Gastrocnemius medialis (tissue), 4 donors: ENCODE data around the gene PPP2R5C. TPM values are rescaled to one million over a fixed set of nuclear protein-coding genes. Genes with fewer than 3 reads are reported as not detected.
A peak's percentile ranks its signal among the peaks of the same experiment; 100 is the strongest.

Source experiments
- ATAC-seq, 2 donors: fragments of 150-250 bp; one replicate each; pipeline ENCODE4 v1.9.1; 2016
- DNase-seq, 2 donors: peaks; one replicate each; pipeline ENCODE4 v3.0.0-alpha.2; 2019
- H3K27ac ChIP-seq, 4 donors: fragments of 200-600 bp; sonication (generic); 1 replicate in 1 of 4; 2 replicates in 3 of 4; pipeline ENCODE4 v1.5.1; 2016 to 2018; ENCODE audit warnings: mild to moderate bottlenecking in 2 of 4, moderate library complexity in 1 of 4
- H3K27me3 ChIP-seq, 3 donors: fragments of 200-600 bp; sonication (generic) in 2 of 3; 1 replicate in 1 of 3; 2 replicates in 2 of 3; pipeline versions ENCODE4 v1.5.1 to v1.6.0; 2016 to 2019; ENCODE audit warnings: mild to moderate bottlenecking in 1 of 3, moderate library complexity in 1 of 3
- H3K36me3 ChIP-seq, 2 donors: fragments of 200-600 bp; sonication (generic) in 1 of 2; one replicate each; pipeline ENCODE4 v1.5.1; 2017 to 2018
- H3K4me1 ChIP-seq, 2 donors: fragments of 200-600 bp; sonication (generic) in 1 of 2; one replicate each; pipeline ENCODE4 v1.5.1; 2016 to 2017; ENCODE audit warnings: mild to moderate bottlenecking in 2 of 2
- H3K4me3 ChIP-seq, 4 donors: fragments of 200-600 bp; sonication (generic) in 3 of 4; 1 replicate in 1 of 4; 2 replicates in 3 of 4; pipeline ENCODE4 v1.5.1; 2016 to 2019; ENCODE audit warnings: mild to moderate bottlenecking in 2 of 4
- H3K9me3 ChIP-seq, 3 donors: fragments of 200-600 bp; sonication (generic) in 2 of 3; 1 replicate in 1 of 3; 2 replicates in 2 of 3; pipeline ENCODE4 v1.5.1; 2016 to 2019
- CTCF ChIP-seq, 5 experiments: fragments of 450-650 bp in 3 of 5; fragments of 200-600 bp in 2 of 5; sonication (generic) in 2 of 5; IDR thresholded peaks in 4 of 5; conservative IDR thresholded peaks in 1 of 5; 1 replicate in 4 of 5; 2 replicates in 1 of 5; pipeline ENCODE4 v1.5.1; 2016 to 2019; ENCODE audit warnings: antibody characterized with exemption in 5 of 5, mild to moderate bottlenecking in 3 of 5, moderate library complexity in 3 of 5
- POLR2A ChIP-seq, 2 donors: fragments of 450-650 bp; IDR thresholded peaks; one replicate each; pipeline ENCODE4 v1.6.1; 2017; ENCODE audit warnings: antibody characterized with exemption in 2 of 2, mild to moderate bottlenecking in 2 of 2, moderate library complexity in 2 of 2
- in situ Hi-C, 4 donors: fragments of 200-750 bp; cut with MboI; loops; one replicate each; pipeline versions ENCODE4 v1.15.0 to v1.8.0; 2017; ENCODE audit warnings: low sequenced_read_pairs in 4 of 4
- intact Hi-C: fragments of 100-400 bp; cut with DNase I; formaldehyde crosslinking; loops from one replicate; pipeline ENCODE4 v1.15.1; 2023; ENCODE audit warnings: low total_unique reads
- total RNA-seq, 4 donors: library from RNA; depleted of rRNA; stranded (reverse); fragments of >200 nt; gene quantifications; one replicate each; pipeline versions ENCODE4 v1.1.0 to v1.2.3, GENCODE V29; 2016

PPP2R5C gene
- total RNA-seq, 4 donors from 2014 or later, result 35.4 to 65.9 (median 49.3) TPM

DNA sequence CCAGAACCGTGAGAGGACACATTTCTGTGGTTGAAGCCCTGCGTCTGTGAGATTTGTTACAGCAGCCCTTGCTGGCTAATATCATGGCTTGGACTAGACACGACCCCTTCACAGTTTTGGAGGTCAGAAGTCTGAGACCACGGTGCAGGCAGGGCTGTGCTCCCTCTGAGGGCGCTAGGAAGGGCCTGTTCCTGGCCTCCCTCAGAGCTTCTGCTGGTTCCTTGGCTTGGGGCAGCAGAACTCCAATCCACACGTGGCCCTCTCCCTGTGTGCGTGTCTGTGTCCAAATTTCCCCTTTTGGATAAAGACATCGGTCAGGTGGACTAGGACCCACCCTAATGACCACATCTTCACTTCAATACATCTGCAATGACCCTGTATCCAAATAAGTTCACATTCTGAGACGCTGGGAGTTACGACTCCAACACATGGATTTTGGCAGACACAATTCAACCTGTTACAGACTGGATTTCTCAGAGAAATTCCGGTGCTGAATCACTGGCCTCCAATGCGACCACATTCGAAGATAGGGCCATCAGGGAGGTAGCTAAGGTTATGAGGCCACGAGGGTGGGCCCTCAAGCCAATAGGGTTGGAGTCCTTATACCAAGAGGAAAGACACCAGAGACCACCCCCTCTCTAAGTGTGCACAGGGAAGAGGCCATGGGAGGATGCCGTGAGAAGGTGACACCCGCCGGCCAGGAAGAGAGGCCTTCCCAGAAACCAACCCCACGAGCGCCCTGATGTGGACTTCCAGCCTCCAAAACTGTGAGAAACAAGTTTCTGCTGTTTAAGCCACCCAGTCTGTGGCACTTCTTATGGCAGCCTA is 43.6 kb upstream of the PPP2R5C start:
- Histone ChIP-seq H3K4me1 (no peaks in the 10 kb centered on the region), H3K27ac (no peak overlapping the region), H3K27me3 (no peaks in the 10 kb centered on the region), H3K36me3 (no peaks in the 10 kb centered on the region), H3K4me3 (no peak overlapping the region), H3K9me3 (no peaks in the 10 kb centered on the region)
- in situ Hi-C loops (loop anchor here in 1 of 4 donors (25.0 kb wide), 1 partner anchor 369 kb away; the partner anchor contains the start of gene HSP90AA1), intact Hi-C loops (no loop called here)
- TF ChIP-seq CTCF (IDR thresholded peaks at IDR 0.05 in 4 of 5, conservative IDR thresholded peaks at IDR 0.05 in 1 of 5) (no peak), POLR2A (IDR thresholded peaks at IDR 0.05) (no peak)
- ATAC-seq (no peak), DNase-seq (no peak)

GRCh38 chr14:101719045-101719645 is 42.4 kb upstream of the PPP2R5C start:
- no peak overlapping the region for H3K4me3 ChIP-seq
- no peaks in the 10 kb centered on the region for H3K4me1 ChIP-seq
- no peaks in the 10 kb centered on the region for H3K9me3 ChIP-seq
- no peak for TF ChIP-seq CTCF (IDR thresholded peaks at IDR 0.05 in 4 of 5, conservative IDR thresholded peaks at IDR 0.05 in 1 of 5)
- no peak for TF ChIP-seq POLR2A (IDR thresholded peaks at IDR 0.05)
- H3K27me3 ChIP-seq, result no peaks in the 10 kb centered on the region
- peak in 1 of 2 donors; percentile 44 for ATAC-seq
- in situ Hi-C loops (loop anchor here in 1 of 4 donors (25.0 kb wide), 1 partner anchor 368 kb away; the partner anchor contains the start of gene HSP90AA1), intact Hi-C loops (no loop called here)
- DNase-seq, result no peak
- H3K27ac ChIP-seq, result peak overlapping the region; percentile 42 to 57 (median 50)
- no peaks in the 10 kb centered on the region for H3K36me3 ChIP-seq

GRCh38 chr14:101719708-101720107 is 41.8 kb upstream of the PPP2R5C start:
- in situ Hi-C loops (loop anchor here in 1 of 4 donors (25.0 kb wide), 1 partner anchor 368 kb away; the partner anchor contains the start of gene HSP90AA1), intact Hi-C loops (no loop called here)
- no peak overlapping the region for H3K4me3 ChIP-seq
- no peaks in the 10 kb centered on the region for H3K9me3 ChIP-seq
- H3K36me3 ChIP-seq, result no peaks in the 10 kb centered on the region
- DNase-seq (no peak), ATAC-seq (no peak)
- H3K4me1 ChIP-seq, result no peaks in the 10 kb centered on the region
- TF ChIP-seq POLR2A (IDR thresholded peaks at IDR 0.05) (no peak), CTCF (IDR thresholded peaks at IDR 0.05 in 4 of 5, conservative IDR thresholded peaks at IDR 0.05 in 1 of 5) (no peak)
- H3K27ac ChIP-seq, result peak overlapping the region; percentile 42 to 57 (median 50)
- H3K27me3 ChIP-seq, result no peaks in the 10 kb centered on the region

GRCh38 chr14:101721111-101721510 is 40.4 kb upstream of the PPP2R5C start:
- H3K4me3 ChIP-seq, result no peak overlapping the region
- no peaks in the 10 kb centered on the region for H3K9me3 ChIP-seq
- TF ChIP-seq POLR2A (IDR thresholded peaks at IDR 0.05) (no peak), CTCF (IDR thresholded peaks at IDR 0.05 in 4 of 5, conservative IDR thresholded peaks at IDR 0.05 in 1 of 5) (no peak)
- H3K27ac ChIP-seq, result no peak overlapping the region
- ATAC-seq (no peak), DNase-seq (no peak)
- no peaks in the 10 kb centered on the region for H3K27me3 ChIP-seq
- in situ Hi-C loops (loop anchor here in 1 of 4 donors (25.0 kb wide), 1 partner anchor 366 kb away; the partner anchor contains the start of gene HSP90AA1), intact Hi-C loops (no loop called here)
- H3K4me1 ChIP-seq, result no peaks in the 10 kb centered on the region
- no peaks in the 10 kb centered on the region for H3K36me3 ChIP-seq
